ENCODE measurements around the gene MRPL11. TPM values are rescaled to one million over a fixed set of nuclear protein-coding genes. Genes with fewer than 3 reads are reported as not detected.

Gene MRPL11
- total and polyA plus RNA-seq, 10 of the 15 experiments (the other 5 are each of a cell fraction or from before 2014, with no cell fraction given) = 43.5 to 248 (median 109) TPM

- TF ChIP-seq PRDM15 (CRISPR knock-in tag; IDR thresholded peaks at IDR 0.05) (no peak), MXI1 (IDR thresholded peaks at IDR 0.05; ENCODE audit: low read depth, low read length) (no peak), BCLAF1 (IDR thresholded peaks at IDR 0.05) (no peak), ZNF217 (IDR thresholded peaks at IDR 0.05) (no peak), HSF1 (IDR thresholded peaks at IDR 0.05; ENCODE audit: low read depth, low read length) (no peak), SMC3 (IDR thresholded peaks at IDR 0.05; ENCODE audit: borderline replicate concordance, low read length) (peak; percentile 99), PAX8 (IDR thresholded peaks at IDR 0.05) (no peak), NR2C2 (IDR thresholded peaks at IDR 0.05; ENCODE audit: borderline replicate concordance, control insufficient read depth, insufficient read length, low read depth) (no peak), NFYA (IDR thresholded peaks at IDR 0.05; ENCODE audit: borderline replicate concordance, low read depth, low read length) (no peak), RB1 (IDR thresholded peaks at IDR 0.05; ENCODE audit: borderline replicate concordance) (peak; percentile 91; the same call in 1 of the 2 replicates), HDGF (IDR thresholded peaks at IDR 0.05) (no peak), BRCA1 (IDR thresholded peaks at IDR 0.05; ENCODE audit: low read depth, low read length) (no peak), ZZZ3 (IDR thresholded peaks at IDR 0.05; ENCODE audit: control insufficient read depth, insufficient read length, low read depth) (no peak), YY1 (IDR thresholded peaks at IDR 0.05; ENCODE audit: low read depth, low read length) (peak; percentile 83), BACH1 (IDR thresholded peaks at IDR 0.05; ENCODE audit: borderline replicate concordance) (no peak), WRNIP1 (IDR thresholded peaks at IDR 0.05; ENCODE audit: borderline replicate concordance, low read depth, low read length) (0 out of 2 replicates have a peak, but pooled peaks have one; percentile 72), GABPA (IDR thresholded peaks at IDR 0.05; ENCODE audit: low read depth) (no peak), MLLT1 (IDR thresholded peaks at IDR 0.05) (no peak), HDAC2 (IDR thresholded peaks at IDR 0.05) (no peak), MYC (IDR thresholded peaks at IDR 0.05; ENCODE audit: insufficient read depth, insufficient read length, insufficient replicate concordance, low read length, severe bottlenecking) (no peak), HDAC6 (IDR thresholded peaks at IDR 0.05; ENCODE audit: unreplicated experiment) (no peak), STAT1 (conservative IDR thresholded peaks at IDR 0.05) (no peak)
Measured at GRCh38 chr11:66408488-66409214, 30.0 kb downstream of the MRPL11 start (continued).

Data from GM12878 (cell line).